ENCODE measurements around the gene PARP2.

PARP2 gene

DNA sequence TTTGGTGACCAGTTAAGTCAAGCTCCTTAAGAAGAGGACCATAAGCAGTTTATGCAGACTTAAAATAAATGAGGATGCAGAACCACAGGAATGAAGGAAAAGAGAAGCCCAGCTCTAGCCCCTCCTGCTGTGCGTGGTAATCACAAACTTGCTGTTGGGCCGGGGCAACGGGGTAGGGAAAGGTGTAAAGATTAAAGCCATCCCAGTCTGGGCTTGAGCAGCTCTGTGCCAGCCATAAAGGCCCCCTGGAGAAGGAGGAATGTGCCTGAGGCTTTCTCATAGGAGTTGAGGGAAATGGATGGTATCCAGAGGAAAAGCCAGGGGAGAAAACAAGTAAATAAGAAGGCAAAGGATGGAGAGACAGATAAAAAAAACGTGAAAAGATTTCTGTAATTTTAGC is 44.7 kb downstream of the PARP2 start:
- in situ Hi-C loops (cut with MboI; ENCODE audit: low sequenced_read_pairs), result no loop called here

DNA sequence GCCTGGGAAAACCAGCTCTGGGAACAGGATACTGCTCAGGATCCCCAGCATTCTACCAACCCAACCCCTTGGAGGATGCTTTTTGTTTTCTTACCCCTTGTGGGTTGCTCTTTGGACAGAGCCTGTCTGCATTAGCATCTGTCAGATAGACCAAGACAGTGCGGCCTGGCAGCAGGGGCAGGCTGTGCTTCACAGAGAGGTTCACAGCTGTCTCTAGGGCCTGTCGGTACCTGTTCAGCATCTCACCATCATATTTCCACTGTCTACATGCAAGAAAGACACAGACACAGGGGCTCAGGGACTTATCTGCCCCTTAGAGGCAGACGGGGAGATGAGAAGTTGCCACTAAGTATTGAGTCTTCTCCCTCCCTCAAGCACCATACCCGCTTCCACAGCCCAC is 48.1 kb downstream of the PARP2 start:
- in situ Hi-C loops (cut with MboI; ENCODE audit: low sequenced_read_pairs), result no loop called here

DNA sequence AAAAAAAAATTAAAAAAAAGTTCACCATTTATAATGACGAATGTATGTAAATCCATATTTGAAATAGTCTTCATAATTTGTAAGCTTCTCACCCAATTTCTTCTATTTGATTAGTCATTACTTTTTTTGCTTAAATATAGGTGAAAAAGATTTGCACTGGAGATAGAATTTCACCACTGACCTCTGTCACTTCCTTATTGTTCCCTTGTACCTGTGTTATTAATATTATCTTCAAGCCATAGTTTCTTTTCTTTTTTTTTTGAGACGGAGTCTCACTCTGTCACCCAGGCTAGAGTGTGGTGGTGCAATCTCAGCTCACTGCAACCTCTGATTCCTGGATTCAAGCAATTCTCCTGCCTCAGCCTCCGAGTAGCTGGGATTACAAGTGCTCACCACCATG is 54.1 kb downstream of the PARP2 start:
- in situ Hi-C loops (cut with MboI; ENCODE audit: low sequenced_read_pairs), result no loop called here

GRCh38 chr14:20400589-20400964 is 57.1 kb downstream of the PARP2 start:
- in situ Hi-C loops (cut with MboI; ENCODE audit: low sequenced_read_pairs), result no loop called here

- in situ Hi-C loops (cut with MboI; ENCODE audit: low sequenced_read_pairs), result no loop called here
Measured at GRCh38 chr14:20400965-20401593, 57.6 kb downstream of the PARP2 start.

DNA sequence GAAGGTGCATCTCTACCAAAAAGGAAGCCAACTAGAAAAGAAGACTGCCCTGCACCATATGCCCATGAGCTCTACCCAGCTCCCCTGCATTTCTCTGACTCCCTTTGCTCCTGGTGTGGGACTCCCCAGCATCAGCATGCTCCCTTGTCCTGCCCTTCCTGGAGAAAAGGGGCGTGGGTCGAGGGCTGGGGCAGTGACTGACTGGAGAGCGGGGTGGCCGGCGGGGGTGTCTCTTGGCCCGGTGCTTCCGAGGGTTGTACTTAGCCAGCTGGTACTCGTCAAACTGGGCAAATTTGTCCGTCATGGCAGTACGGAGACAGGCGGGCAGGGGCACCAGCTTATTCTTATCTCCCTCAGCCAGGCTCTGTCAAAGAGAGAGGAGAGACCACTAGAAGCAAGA is 60.1 kb downstream of the PARP2 start:
- in situ Hi-C loops (cut with MboI; ENCODE audit: low sequenced_read_pairs), result no loop called here

Data from HL-60/S4 (cell line).